NOMO-1 treated with dmso at 0.1 percent for 144 hours (cell line): Measurements from ENCODE around the gene GSTA3.
"Not testable (repeated sequence)": the region's sequence is repeated elsewhere in the genome, so short reads cannot be mapped to it uniquely, and the experiment has no call there.

Experiments used
- DNase-seq: peaks from one replicate; lab custom pipeline; 2025; ENCODE audit not compliant: unreplicated experiment; lab: John Stamatoyannopoulos, UW

The GSTA3 gene

GRCh38 chr6:52914516-52914915 lies 5.0 kb upstream of the GSTA3 start:
- no peak for DNase-seq

DNA sequence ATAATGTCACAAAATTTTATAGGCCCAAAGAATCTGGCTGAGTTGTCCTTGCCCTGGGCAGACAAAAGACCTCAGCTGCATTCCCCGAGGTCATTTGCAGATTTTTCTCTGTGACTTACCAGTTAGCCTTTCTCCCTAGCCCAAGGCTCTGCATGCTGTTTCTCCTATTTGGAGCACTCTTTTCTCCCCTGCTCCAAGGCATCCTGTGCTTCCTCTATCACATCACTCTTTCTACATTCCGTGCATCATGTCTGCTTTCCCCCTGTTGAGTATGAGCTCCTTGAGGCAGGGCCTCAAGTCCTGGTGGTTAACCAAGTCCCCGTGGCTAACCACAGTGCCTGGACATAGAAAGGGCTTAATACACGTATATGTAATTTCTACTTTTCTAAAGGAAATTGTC lies 593 bp upstream of the GSTA3 start:
- DNase-seq, result no peak

DNA sequence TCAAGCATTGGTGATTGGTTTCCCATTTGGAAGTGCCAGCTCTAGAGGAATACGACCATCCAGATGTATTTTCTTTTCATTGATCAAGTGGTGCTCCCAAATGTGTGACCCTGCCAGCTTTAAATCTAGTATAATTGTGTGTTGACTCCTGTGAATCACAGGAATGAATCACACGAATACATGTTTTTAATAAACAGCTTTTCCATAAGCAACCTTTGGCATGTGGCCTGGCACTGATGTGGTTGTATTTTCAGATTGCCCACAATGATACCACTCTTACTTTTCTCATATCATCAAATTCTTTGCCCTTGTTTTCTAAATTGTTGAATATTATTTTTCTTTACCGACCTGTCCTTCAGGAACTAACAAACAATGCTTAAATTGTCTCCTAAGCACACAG lies 367 bp downstream of the GSTA3 start:
- DNase-seq, result no peak

DNA sequence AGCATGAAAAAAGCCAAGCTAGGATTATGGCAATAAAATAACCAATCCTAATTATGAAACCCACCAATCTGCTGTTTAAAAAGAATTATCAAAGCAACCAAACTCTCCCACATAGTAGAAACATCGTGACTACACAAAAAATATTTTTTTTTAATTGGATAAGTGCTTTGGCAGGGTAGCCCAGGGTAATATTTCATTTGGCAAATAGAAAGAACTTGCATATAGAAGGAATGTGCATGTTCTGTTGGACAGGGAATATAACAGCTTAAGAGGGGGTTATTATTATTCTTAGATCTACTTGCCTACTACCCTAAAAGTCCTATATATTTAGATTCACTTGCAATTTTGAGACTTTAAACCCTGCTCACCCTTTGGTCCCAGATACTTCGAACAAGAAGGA lies 972 bp downstream of the GSTA3 start:
- no peak for DNase-seq

GRCh38 chr6:52904562-52905279 lies 4.8 kb downstream of the GSTA3 start:
- no peak for DNase-seq

GRCh38 chr6:52900536-52900935 lies 9.0 kb downstream of the GSTA3 start:
- DNase-seq, result no peak

DNA sequence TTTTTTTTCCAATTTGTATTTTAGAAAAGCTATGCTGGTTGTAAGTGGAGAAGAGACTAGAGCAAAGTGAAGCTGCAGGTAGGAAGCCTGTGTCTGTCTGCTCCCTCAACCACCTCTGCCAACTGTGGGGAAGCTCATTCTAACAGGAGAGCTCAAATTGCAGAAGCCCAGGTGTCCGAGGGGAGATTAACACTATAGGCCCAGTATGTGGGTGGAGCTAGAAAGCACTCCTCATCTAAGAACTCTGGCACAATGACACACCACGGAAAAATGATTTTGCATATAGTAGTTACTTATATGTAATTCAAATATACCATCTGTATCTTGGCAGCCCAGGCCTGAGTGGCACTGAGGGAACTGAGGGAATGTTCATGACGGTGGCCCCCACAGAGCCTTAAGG lies 13.7 kb downstream of the GSTA3 start:
- not testable (repeated sequence) for DNase-seq

DNA sequence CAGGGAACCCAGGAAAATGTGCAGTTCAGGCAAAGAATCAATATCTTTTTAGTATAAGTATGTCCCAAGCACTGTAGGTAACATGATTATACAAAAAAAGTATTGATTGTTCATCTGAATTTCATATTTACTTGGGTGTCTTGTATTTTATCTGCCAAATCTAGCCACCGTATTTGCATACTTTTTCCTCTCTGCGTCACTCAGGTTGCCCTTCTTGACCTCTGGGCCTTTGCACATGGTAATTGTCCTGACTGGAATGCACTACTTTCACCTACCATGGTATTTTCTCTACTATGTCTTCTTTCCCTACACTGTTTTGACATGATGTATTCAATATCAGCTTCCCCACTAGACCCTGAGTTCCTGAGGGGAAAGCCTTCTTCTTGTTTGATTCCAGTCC lies 15.2 kb downstream of the GSTA3 start:
- no peak for DNase-seq

GRCh38 chr6:52893803-52894202 lies 15.7 kb downstream of the GSTA3 start:
- no peak for DNase-seq

- DNase-seq, result no peak
These were observed 16.3 kb downstream of the GSTA3 start for GRCh38 chr6:52893221-52893620.

- DNase-seq, result no peak
These were observed 19.5 kb downstream of the GSTA3 start for GRCh38 chr6:52890018-52890417.

DNA sequence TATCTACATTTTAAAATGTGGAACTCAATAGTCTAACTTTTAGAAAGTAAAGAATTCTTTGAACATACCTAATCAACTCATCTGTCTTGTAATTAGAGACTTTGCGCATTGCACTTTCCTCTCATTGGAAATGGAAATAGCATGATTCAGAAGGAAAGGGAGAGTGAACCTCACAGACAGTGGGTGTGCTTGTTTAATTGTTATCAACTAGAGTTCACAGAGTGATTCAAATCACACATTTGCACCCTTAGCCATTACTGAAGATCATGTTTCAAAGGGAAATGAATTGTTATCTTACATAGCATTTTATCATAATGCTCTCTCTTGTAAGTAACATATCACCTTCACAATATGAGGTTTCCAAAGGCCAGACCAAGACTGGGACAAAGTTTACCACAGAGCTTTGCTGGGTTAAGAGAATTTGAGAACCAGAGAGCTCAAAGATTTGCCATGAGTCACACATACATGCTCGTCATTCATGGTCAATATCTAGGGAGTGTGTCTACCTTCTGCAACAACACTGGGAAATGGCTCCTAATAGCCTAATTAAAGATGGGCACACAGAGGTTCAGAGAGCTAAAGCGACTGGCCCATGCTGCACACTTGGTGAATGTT lies 21.5 kb downstream of the GSTA3 start:
- DNase-seq, result no peak

- DNase-seq, result peak; percentile 45
These were observed 27.3 kb downstream of the GSTA3 start for GRCh38 chr6:52881996-52882841.

DNA sequence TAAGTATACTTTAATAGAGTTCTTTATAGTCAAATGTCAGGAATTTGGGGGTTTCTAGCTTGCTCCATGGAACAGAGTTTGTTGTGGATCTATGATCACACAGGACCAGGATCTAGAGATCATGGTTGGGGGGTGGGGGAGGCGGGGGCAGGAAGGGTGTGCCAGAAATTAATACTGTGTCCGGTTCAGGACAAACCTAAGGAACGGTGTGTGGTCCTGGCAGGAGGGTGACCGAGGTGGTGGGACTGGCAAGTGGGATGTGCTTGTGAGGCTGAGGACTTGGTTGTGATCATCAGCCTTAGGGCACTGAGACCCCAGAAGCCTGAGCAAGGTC lies 27.9 kb downstream of the GSTA3 start:
- no peak for DNase-seq

DNA sequence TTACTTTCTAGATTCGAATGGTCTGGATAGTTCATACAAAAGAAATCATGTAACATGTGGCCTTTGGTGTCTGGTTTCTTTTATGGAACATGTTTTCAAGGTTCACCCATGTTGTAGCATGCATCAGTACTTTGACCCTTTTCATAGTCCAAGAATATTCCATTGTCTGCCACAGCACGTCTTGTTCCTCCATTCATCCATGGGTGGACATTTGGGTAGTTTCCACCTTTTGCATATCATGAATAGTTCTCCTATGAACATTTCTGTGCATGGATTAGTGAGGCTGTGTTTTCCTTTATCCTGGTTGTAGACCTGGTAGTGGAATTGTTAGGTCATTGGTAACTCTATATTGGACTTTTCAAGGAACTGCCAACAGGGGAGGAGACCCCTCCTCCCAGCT lies 31.7 kb downstream of the GSTA3 start:
- no peak for DNase-seq

GRCh38 chr6:52877168-52877567 lies 32.3 kb downstream of the GSTA3 start:
- DNase-seq, result no peak

- no peak for DNase-seq
These were observed 33.3 kb downstream of the GSTA3 start for GRCh38 chr6:52876056-52876787.

- DNase-seq, result no peak
These were observed 37.5 kb downstream of the GSTA3 start for GRCh38 chr6:52872031-52872430.

GRCh38 chr6:52871621-52872020 lies 37.9 kb downstream of the GSTA3 start:
- no peak for DNase-seq

- DNase-seq, result not testable (repeated sequence)
These were observed 39.0 kb downstream of the GSTA3 start for GRCh38 chr6:52870335-52871091.

DNA sequence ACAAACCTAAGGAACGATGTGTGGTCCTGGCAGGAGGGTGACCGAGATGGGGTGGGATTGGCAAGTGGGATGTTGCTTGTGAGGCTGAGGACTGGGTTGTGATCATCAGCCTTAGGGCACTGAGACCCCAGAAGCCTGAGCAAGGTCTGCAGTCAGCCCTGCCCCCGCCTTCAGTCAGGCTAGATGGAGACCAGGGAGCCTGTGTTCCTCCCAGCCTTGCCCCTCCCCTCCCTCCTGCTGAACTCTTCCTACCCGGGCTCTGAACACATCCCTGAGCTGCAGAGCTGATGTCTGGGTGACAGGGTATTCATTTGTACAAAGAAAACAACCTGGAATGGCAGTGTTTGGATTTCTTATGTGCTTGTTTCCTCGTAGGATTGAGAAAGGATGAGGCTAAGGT lies 40.6 kb downstream of the GSTA3 start:
- DNase-seq, result not testable (repeated sequence)
